H9 (cell line): Measurements from ENCODE around the gene CDH24. TPM values are rescaled to one million over a fixed set of nuclear protein-coding genes. Genes with fewer than 3 reads are reported as not detected.

Experiments
- DNase-seq: peaks from one replicate; pipeline ENCODE4 v3.0.0-alpha.2; 2017
- H2AFZ ChIP-seq: one replicate; pipeline ENCODE4 v1.6.1; 2013; ENCODE audit warnings: mild to moderate bottlenecking, low read length, control low read depth, moderate library complexity
- H2AK5ac ChIP-seq: 2 replicates; pipeline ENCODE4 v1.6.1; 2013; ENCODE audit warnings: low read length, control low read depth, mixed read lengths; ENCODE audit not compliant: insufficient read length
- H2BK120ac ChIP-seq: one replicate; pipeline ENCODE4 v1.6.1; 2013; ENCODE audit warnings: low read depth, mild to moderate bottlenecking, low read length, control low read depth, inconsistent platforms; ENCODE audit not compliant: poor library complexity, severe bottlenecking
- H2BK12ac ChIP-seq: 2 replicates; pipeline ENCODE4 v1.6.1; 2013; ENCODE audit warnings: low read length, control low read depth, mixed read lengths, low read depth; ENCODE audit not compliant: insufficient read length
- H2BK15ac ChIP-seq: 2 replicates; pipeline ENCODE4 v1.6.1; 2013; ENCODE audit warnings: low read depth, low read length, control low read depth
- H2BK20ac ChIP-seq: one replicate; pipeline ENCODE4 v1.6.1; 2013; ENCODE audit warnings: low read depth, mild to moderate bottlenecking, low read length, control low read depth, inconsistent platforms; ENCODE audit not compliant: poor library complexity, severe bottlenecking
- H2BK5ac ChIP-seq: 2 replicates; pipeline ENCODE4 v1.6.1; 2013; ENCODE audit warnings: low read length, control low read depth, mixed read lengths; ENCODE audit not compliant: insufficient read length
- H3K14ac ChIP-seq: 2 replicates; pipeline ENCODE4 v1.6.1; 2013; ENCODE audit warnings: low read length, control low read depth; ENCODE audit not compliant: insufficient read depth
- H3K18ac ChIP-seq: 2 replicates; pipeline ENCODE4 v1.6.1; 2013; ENCODE audit warnings: low read depth, mild to moderate bottlenecking, mixed read lengths, low read length, control low read depth; ENCODE audit not compliant: insufficient read length
- H3K23ac ChIP-seq: 2 replicates; pipeline ENCODE4 v1.6.1; 2013; ENCODE audit warnings: low read length, control low read depth, mixed read lengths, low read depth; ENCODE audit not compliant: insufficient read length
- H3K23me2 ChIP-seq: 2 replicates; pipeline ENCODE4 v1.6.1; 2013; ENCODE audit warnings: low read depth, mild to moderate bottlenecking, mixed read lengths, low read length, control low read depth; ENCODE audit not compliant: insufficient read length, poor library complexity, severe bottlenecking
- H3K27ac ChIP-seq: 2 replicates; pipeline ENCODE4 v1.5.1; 2013; ENCODE audit warnings: low read length, control low read depth, mixed read lengths, low read depth; ENCODE audit not compliant: insufficient read length
- H3K27me3 ChIP-seq: 2 replicates; pipeline ENCODE4 v1.6.1; 2013; ENCODE audit warnings: low read length, control low read depth, inconsistent platforms; ENCODE audit not compliant: insufficient read depth
- H3K4ac ChIP-seq: 2 replicates; pipeline ENCODE4 v1.6.1; 2013; ENCODE audit warnings: low read depth, mild to moderate bottlenecking, control low read depth, inconsistent platforms, low read length, moderate library complexity
- H3K4me1 ChIP-seq: 2 replicates; pipeline ENCODE4 v1.6.1; 2013; ENCODE audit warnings: low read length, control low read depth, inconsistent platforms; ENCODE audit not compliant: insufficient read depth
- H3K4me2 ChIP-seq: 2 replicates; pipeline ENCODE4 v1.6.1; 2013; ENCODE audit warnings: low read length, control low read depth, mixed read lengths; ENCODE audit not compliant: insufficient read length, insufficient read depth
- H3K56ac ChIP-seq: 2 replicates; pipeline ENCODE4 v1.6.1; 2013; ENCODE audit warnings: low read depth, mild to moderate bottlenecking, mixed read lengths, low read length, control low read depth; ENCODE audit not compliant: insufficient read length
- H3K79me1 ChIP-seq: 2 replicates; pipeline ENCODE4 v1.6.1; 2013; ENCODE audit warnings: low read depth, mild to moderate bottlenecking, moderate library complexity, low read length, control low read depth, inconsistent platforms; ENCODE audit not compliant: insufficient read depth, poor library complexity, severe bottlenecking
- H3K79me2 ChIP-seq: 2 replicates; pipeline ENCODE4 v1.6.1; 2013; ENCODE audit warnings: low read length, control low read depth, inconsistent platforms; ENCODE audit not compliant: insufficient read depth
- H3K9ac ChIP-seq: 2 replicates; pipeline ENCODE4 v1.6.1; 2013; ENCODE audit warnings: low read length, control low read depth, mixed read lengths; ENCODE audit not compliant: insufficient read length; ENCODE audit errors: extremely low read depth
- H3K9me3 ChIP-seq: one replicate; pipeline ENCODE4 v1.6.1; 2013; ENCODE audit warnings: low read depth, low read length, inconsistent platforms; ENCODE audit not compliant: control insufficient read depth
- H3T11ph ChIP-seq: one replicate; pipeline ENCODE4 v1.6.1; 2013; ENCODE audit warnings: mild to moderate bottlenecking, low read length, control low read depth, inconsistent platforms
- H4K20me1 ChIP-seq: one replicate; pipeline ENCODE4 v1.6.1; 2013; ENCODE audit not compliant: control insufficient read depth, insufficient read length, insufficient read depth
- H4K5ac ChIP-seq: 2 replicates; pipeline ENCODE4 v1.6.1; 2013; ENCODE audit warnings: low read depth, mild to moderate bottlenecking, mixed read lengths, low read length, control low read depth; ENCODE audit not compliant: insufficient read length
- H4K8ac ChIP-seq: replicated peaks from 2 replicates; pipeline ENCODE4 v1.6.1; 2013; ENCODE audit warnings: low read length, control low read depth, mixed read lengths, low read depth; ENCODE audit not compliant: insufficient read length
- H4K91ac ChIP-seq: 2 replicates; pipeline ENCODE4 v1.6.1; 2013; ENCODE audit warnings: low read depth, mild to moderate bottlenecking, moderate library complexity, mixed read lengths, low read length, control low read depth; ENCODE audit not compliant: insufficient read length
- H3K27ac Mint-ChIP-seq, 3 experiments: 2 replicates in 2 of 3; 3 replicates in 1 of 3; pipeline ENCODE4 v1.8.0; 2020 to 2021; ENCODE audit warnings: mixed read lengths in 3 of 3, mild to moderate bottlenecking in 1 of 3, moderate library complexity in 1 of 3
- H3K27me3 Mint-ChIP-seq: 2 replicates; pipeline ENCODE4 v1.8.0; 2021; ENCODE audit warnings: low read depth, mild to moderate bottlenecking, moderate library complexity, mixed read lengths
- H3K36me3 Mint-ChIP-seq, 3 experiments: 2 replicates in 2 of 3; 3 replicates in 1 of 3; pipeline ENCODE4 v1.8.0; 2020 to 2021; ENCODE audit warnings: low read depth in 3 of 3, mixed read lengths in 3 of 3; ENCODE audit not compliant: insufficient read depth in 1 of 3
- H3K4me1 Mint-ChIP-seq, 2 experiments: 2 replicates each; pipeline ENCODE4 v1.8.0; 2020; ENCODE audit warnings: mixed read lengths in 2 of 2
- H3K4me3 Mint-ChIP-seq, 2 experiments: 2 replicates in 1 of 2; 3 replicates in 1 of 2; pipeline ENCODE4 v1.8.0; 2020 to 2021; ENCODE audit warnings: mild to moderate bottlenecking in 2 of 2, mixed read lengths in 2 of 2, moderate library complexity in 1 of 2
- H3K9me3 Mint-ChIP-seq, 2 experiments: 2 replicates in 1 of 2; 3 replicates in 1 of 2; pipeline ENCODE4 v1.8.0; 2020; ENCODE audit warnings: mild to moderate bottlenecking in 2 of 2, mixed read lengths in 2 of 2, moderate library complexity in 1 of 2
- CTCF ChIP-seq: fragments of 200-600 bp; sonication (generic); conservative IDR thresholded peaks from 3 replicates; pipeline ENCODE4 v1.8.0; 2021; ENCODE audit warnings: antibody characterized with exemption, mild to moderate bottlenecking
- WGBS: extraction: QIAGEN DNeasy Blood & Tissue Kit; methylation state at CpG from one replicate; pipeline ENCODE4 v1.1.7; 2013; ENCODE audit warnings: missing lambda C conversion rate, low lambda C conversion rate, mixed read lengths; ENCODE audit not compliant: insufficient read length; ENCODE audit errors: extremely low coverage; 5-methylcytosine and 5-hydroxymethylcytosine counted together
- total RNA-seq: library from RNA; stranded (reverse); gene quantifications from 2 replicates; pipeline ENCODE4 v1.2.1, GENCODE V29; 2021

CDH24 gene
- total RNA-seq, 1 experiment from 2014 or later: 16.7 TPM

GRCh38 chr14:23013054-23013748 lies 44.1 kb downstream of the CDH24 start:
- no peak overlapping the region for H3K4ac ChIP-seq
- peaks cover 0 to 9% (median 4%) of the 10 kb centered on the region in 3 experiments; a peak in 3 of 7 replicates for H3K36me3 Mint-ChIP-seq

More at GRCh38 chr14:23013054-23013748, 44.1 kb downstream of the CDH24 start:
- Histone ChIP-seq H3K9ac (no peak overlapping the region), H3K23me2 (no peaks in the 10 kb centered on the region), H3K56ac (no peak overlapping the region), H4K8ac (no peak overlapping the region), H2BK12ac (no peak overlapping the region), H2AK5ac (no peak overlapping the region), H2BK5ac (no peak overlapping the region), H3K4me1 (no peaks in the 10 kb centered on the region), H2AFZ (no peak overlapping the region), H3K9me3 (no peaks in the 10 kb centered on the region), H3K27ac (no peak overlapping the region), H4K91ac (no peak overlapping the region), H3K27me3 (no peaks in the 10 kb centered on the region), H3T11ph (no peak overlapping the region), H2BK20ac (no peak overlapping the region), H3K4me2 (no peak overlapping the region), H3K79me2 (no peaks in the 10 kb centered on the region), H2BK120ac (no peak overlapping the region), H3K14ac (no peak overlapping the region), H2BK15ac (no peak overlapping the region), H3K79me1 (no peaks in the 10 kb centered on the region), H4K5ac (no peak overlapping the region), H3K18ac (no peak overlapping the region), H4K20me1 (no peaks in the 10 kb centered on the region), H3K23ac (no peak overlapping the region)
- no peak for DNase-seq
- Mint-ChIP-seq H3K9me3 (peaks cover 0 to 6% of the 10 kb centered on the region in 2 experiments; a peak in 2 of 5 replicates), H3K4me1 (peaks cover 6 to 17% of the 10 kb centered on the region in 2 experiments), H3K27ac (no peak overlapping the region), H3K4me3 (no peak overlapping the region), H3K27me3 (no peaks in the 10 kb centered on the region)
- WGBS: no CpG with 5 or more reads among the region's 6 CpGs
- TF ChIP-seq CTCF: no peak
